ENCODE data around the gene COL10A1. TPM values are rescaled to one million over a fixed set of nuclear protein-coding genes. Genes with fewer than 3 reads are reported as not detected.

COL10A1 gene
- total and polyA plus RNA-seq, 10 of the 15 experiments (the other 5 are each of a cell fraction or from before 2014, with no cell fraction given), result 0.02 to 0.33 (median 0.06) TPM; not detected in 5

DNA sequence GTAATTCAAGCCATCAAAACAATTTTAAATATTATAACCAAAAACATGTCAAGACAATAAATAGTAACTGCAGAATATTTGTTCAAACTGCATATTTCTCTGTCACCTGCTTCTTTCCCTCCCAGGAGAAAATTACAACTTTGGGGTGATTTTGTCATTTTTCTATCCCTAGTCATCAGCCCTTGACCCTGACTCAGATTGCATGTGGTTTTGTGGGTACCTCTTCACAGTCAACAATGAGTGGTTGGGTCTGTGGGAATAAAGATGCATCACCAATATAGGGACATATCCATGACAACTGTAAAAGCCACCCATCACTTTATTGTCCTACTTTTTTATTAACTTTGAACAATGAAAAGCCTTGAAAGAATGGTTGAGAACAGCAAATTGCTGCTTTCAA is 7.3 kb downstream of the COL10A1 start (continued):
- TF ChIP-seq, protein P1, sequence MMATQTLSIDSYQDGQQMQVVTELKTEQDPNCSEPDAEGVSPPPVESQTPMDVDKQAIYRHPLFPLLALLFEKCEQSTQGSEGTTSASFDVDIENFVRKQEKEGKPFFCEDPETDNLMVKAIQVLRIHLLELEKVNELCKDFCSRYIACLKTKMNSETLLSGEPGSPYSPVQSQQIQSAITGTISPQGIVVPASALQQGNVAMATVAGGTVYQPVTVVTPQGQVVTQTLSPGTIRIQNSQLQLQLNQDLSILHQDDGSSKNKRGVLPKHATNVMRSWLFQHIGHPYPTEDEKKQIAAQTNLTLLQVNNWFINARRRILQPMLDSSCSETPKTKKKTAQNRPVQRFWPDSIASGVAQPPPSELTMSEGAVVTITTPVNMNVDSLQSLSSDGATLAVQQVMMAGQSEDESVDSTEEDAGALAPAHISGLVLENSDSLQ (IDR thresholded peaks at IDR 0.05), result no peak

DNA sequence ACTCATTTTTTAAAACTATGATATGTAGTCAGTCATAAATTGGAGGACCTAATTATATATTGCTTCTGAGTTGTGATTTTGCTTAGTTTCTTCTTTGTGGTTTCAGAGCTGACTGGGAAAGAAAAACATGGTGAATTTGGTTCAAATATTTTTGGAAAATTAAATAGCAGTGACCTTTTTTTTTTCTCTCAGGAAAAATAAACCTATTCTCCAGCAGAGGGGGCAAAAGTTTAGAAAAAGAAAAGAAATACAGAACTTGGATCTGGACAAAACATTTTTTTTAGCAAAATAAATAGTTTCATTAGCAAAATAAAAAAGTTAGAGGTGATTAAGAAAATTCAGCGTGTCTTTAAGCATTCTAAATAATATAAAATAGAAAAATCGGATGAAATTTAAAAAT is 10.2 kb downstream of the COL10A1 start:
- Histone ChIP-seq H3K4me1 (ENCODE audit: control insufficient read depth, insufficient read depth, low read length) (no peaks in the 10 kb centered on the region), H3K27me3 (replicated peaks in 1 of 2; ENCODE audit: control insufficient read depth in 2 of 2, insufficient read depth in 2 of 2, low read length in 1 of 2) (no peaks in the 10 kb centered on the region), H3K4me3 (no peak overlapping the region), H3K36me3 (ENCODE audit: control insufficient read depth in 2 of 2, insufficient read depth in 2 of 2, low read length in 1 of 2) (peaks cover 10 to 37% of the 10 kb centered on the region in 2 experiments), H2AFZ (ENCODE audit: control insufficient read depth, low read depth, low read length) (no peak overlapping the region), H3K9me3 (replicated peaks; ENCODE audit: control insufficient read depth, insufficient read depth, low read length) (no peaks in the 10 kb centered on the region), H3K79me2 (ENCODE audit: control insufficient read depth, insufficient read depth, low read length) (no peaks in the 10 kb centered on the region), H3K9ac (ENCODE audit: control insufficient read depth, insufficient read depth, low read length) (no peak overlapping the region), H4K20me1 (ENCODE audit: control insufficient read depth, insufficient read depth) (no peaks in the 10 kb centered on the region), H3K27ac (ENCODE audit: control insufficient read depth, insufficient read depth) (no peak overlapping the region), H3K4me2 (ENCODE audit: control insufficient read depth, insufficient read depth) (no peak overlapping the region)
- SMC1A ChIA-PET (ENCODE audit: uncharacterized antibody, unreplicated experiment), result interaction anchor here (0.6 to 1.9 kb wide), 3 partner anchors 9 to 586 kb away, joined by 3 to 6 read pairs (median 5); no protein-coding TSS in a partner anchor
- CTCF ChIA-PET, result interaction anchor here (0.7 to 1.9 kb wide), 5 partner anchors 9 to 426 kb away, joined by 3 to 8 read pairs (median 4); no protein-coding TSS in a partner anchor
- POLR2A ChIA-PET, result no interaction called here
- BruUV-seq (replicated peaks), result no TSS peak
- TF ChIP-seq SMAD1 (IDR thresholded peaks at IDR 0.05; ENCODE audit: low read depth, partially characterized antibody), result no peak
- TF ChIP-seq NR2F1 (conservative IDR thresholded peaks at IDR 0.05), result no peak
- TF ChIP-seq RFX5 (IDR thresholded peaks at IDR 0.05; ENCODE audit: low read depth, low read length), result no peak
- TF ChIP-seq, protein P2, sequence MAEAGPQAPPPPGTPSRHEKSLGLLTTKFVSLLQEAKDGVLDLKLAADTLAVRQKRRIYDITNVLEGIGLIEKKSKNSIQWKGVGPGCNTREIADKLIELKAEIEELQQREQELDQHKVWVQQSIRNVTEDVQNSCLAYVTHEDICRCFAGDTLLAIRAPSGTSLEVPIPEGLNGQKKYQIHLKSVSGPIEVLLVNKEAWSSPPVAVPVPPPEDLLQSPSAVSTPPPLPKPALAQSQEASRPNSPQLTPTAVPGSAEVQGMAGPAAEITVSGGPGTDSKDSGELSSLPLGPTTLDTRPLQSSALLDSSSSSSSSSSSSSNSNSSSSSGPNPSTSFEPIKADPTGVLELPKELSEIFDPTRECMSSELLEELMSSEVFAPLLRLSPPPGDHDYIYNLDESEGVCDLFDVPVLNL (IDR thresholded peaks at IDR 0.05; ENCODE audit: low read depth, low read length), result no peak
- 0 out of 2 replicates have a peak, but pooled peaks have one; percentile 36 for TF ChIP-seq ZNF384 (IDR thresholded peaks at IDR 0.05; ENCODE audit: borderline replicate concordance, low read depth, low read length)
- no peak for TF ChIP-seq HCFC1 (IDR thresholded peaks at IDR 0.05; ENCODE audit: low read length)
- no peak for TF ChIP-seq SIN3A (IDR thresholded peaks at IDR 0.05; ENCODE audit: low read depth, low read length)
- 0 out of 2 replicates have a peak, but pooled peaks have one; percentile 17 for TF ChIP-seq RAD21 (IDR thresholded peaks at IDR 0.05; ENCODE audit: insufficient read depth, low read depth, low read length)
- TF ChIP-seq, protein P1 (IDR thresholded peaks at IDR 0.05), result no peak
- no peak for TF ChIP-seq NFIC (IDR thresholded peaks at IDR 0.05; ENCODE audit: low read depth, low read length)
- no peak for TF ChIP-seq HDGF (IDR thresholded peaks at IDR 0.05)
- TF ChIP-seq, protein P3, sequence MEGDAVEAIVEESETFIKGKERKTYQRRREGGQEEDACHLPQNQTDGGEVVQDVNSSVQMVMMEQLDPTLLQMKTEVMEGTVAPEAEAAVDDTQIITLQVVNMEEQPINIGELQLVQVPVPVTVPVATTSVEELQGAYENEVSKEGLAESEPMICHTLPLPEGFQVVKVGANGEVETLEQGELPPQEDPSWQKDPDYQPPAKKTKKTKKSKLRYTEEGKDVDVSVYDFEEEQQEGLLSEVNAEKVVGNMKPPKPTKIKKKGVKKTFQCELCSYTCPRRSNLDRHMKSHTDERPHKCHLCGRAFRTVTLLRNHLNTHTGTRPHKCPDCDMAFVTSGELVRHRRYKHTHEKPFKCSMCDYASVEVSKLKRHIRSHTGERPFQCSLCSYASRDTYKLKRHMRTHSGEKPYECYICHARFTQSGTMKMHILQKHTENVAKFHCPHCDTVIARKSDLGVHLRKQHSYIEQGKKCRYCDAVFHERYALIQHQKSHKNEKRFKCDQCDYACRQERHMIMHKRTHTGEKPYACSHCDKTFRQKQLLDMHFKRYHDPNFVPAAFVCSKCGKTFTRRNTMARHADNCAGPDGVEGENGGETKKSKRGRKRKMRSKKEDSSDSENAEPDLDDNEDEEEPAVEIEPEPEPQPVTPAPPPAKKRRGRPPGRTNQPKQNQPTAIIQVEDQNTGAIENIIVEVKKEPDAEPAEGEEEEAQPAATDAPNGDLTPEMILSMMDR (IDR thresholded peaks at IDR 0.05 in 2 of 3, conservative IDR thresholded peaks at IDR 0.05 in 1 of 3; ENCODE audit: control insufficient read depth in 2 of 3, extremely low read depth in 1 of 3, insufficient read depth in 1 of 3, low read depth in 3 of 3, low read length in 3 of 3), result peak; percentile 17 to 21 (median 20); a peak in 3 of 6 replicates
- DNase-seq (ENCODE audit: low read depth, low spot score) (no peak), ATAC-seq (no peak), FAIRE-seq (no peak)
- 71% methylated on average over 2 of the region's 2 CpGs for WGBS (ENCODE audit: insufficient coverage, insufficient replicate concordance, low lambda C conversion rate, missing lambda C conversion rate)
- intact Hi-C loops (cut with micrococcal nuclease; ENCODE audit: unreplicated experiment) (no loop called here), in situ Hi-C loops (cut with MboI) (no loop called here)
- RAD21 ChIA-PET (ENCODE audit: unreplicated experiment), result no interaction called here
